ENCODE measurements around the gene CPEB3.
"Not testable (repeated sequence)": the region's sequence is repeated elsewhere in the genome, so short reads cannot be mapped to it uniquely, and the experiment has no call there.

CPEB3 gene

DNA sequence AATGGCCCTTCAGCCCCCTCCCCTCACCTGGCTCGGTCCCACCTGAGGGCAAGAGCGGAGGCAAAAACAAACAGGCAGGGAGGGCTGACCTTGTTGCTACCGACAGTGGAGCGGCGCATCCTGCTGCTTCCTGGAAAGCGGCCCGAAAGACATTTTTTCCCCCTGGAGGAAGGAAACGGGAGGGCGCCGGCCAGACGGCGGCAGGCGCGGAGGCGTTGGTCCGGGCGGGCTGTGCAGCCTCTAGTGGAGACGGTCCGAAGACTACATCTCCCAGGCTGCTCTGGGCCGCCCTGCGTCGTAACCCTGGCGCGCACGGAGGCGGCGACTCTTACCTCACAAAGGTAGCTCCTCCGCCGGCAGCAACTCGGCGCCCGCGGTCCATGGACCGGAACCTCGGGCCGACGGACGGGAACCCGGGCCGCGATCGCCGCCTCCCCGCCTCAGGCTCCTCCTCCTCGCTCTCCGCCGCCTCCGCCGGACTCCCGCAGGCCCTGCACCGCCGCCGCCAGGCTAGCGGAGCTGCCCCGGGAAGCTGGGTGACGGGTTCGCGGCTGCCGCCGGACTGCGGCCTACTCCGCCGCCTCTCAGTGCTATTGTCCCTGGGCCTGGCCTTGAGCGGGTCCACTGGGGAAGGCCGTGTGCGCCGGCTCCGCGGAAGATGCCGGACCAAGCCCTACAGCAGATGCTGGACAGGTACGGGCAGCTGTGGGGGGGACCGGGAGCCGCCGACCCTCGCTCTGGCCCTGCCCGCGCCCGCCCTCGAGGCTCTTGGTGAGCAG, at the start of gene CPEB3, which contains the start of gene MARCHF5:
Gene CPEB3, minus strand, starts transcription at position 242 of the 779 bp plus-strand sequence. CDS start 50,728 bp downstream, outside the sequence.
Gene MARCHF5, plus strand, starts transcription at position 331 of the 779 bp plus-strand sequence. Its CDS starts 328 bp downstream, at position 659.
- Histone ChIP-seq H3K4me1 (ENCODE audit: control insufficient read depth, insufficient read depth, low read length, unreplicated experiment) (peaks cover 6% of the 10 kb centered on the region), H3K27ac (ENCODE audit: low read depth, low read length) (peak within 1 kb of the TSS; percentile 48), H3K4me3 (ENCODE audit: low read depth, low read length) (peak within 1 kb of the TSS; percentile 91), H2AFZ (ENCODE audit: low read length, unreplicated experiment) (peak within 1 kb of the TSS; percentile 77), H3K27me3 (ENCODE audit: insufficient read depth, low read length) (no peaks in the 10 kb centered on the region), H3K79me2 (ENCODE audit: control insufficient read depth, insufficient read depth, low read length, unreplicated experiment) (peaks cover 60% of the 10 kb centered on the region), H3K36me3 (ENCODE audit: insufficient read depth, low read length) (peaks cover 4% of the 10 kb centered on the region; the same call in 1 of the 2 replicates)

DNA sequence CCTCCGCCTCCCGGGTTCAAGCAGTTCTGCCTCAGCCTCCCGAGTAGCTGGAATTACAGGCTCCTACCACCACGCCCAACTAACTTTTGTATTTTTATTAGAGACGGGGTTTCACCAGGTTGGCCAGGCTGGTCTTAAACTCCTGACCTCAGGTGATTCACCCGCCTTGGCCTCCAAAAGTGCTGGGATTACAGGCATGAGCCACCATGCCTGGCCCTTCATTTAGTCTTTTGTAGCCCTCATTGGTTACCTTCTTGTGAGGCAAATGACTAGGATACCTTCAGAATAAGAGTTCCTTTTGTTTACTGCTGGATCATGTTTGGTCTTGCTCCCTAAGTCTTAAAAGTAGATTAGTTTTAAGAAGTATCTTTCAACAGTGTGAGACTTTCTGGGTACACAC, 39.0 kb upstream of the CPEB3 start:
- not testable (repeated sequence) for H3K36me3 ChIP-seq (ENCODE audit: insufficient read depth, low read length); H3K27me3 ChIP-seq (ENCODE audit: insufficient read depth, low read length); H3K27ac ChIP-seq (ENCODE audit: low read depth, low read length); H3K4me3 ChIP-seq (ENCODE audit: low read depth, low read length); H2AFZ ChIP-seq (ENCODE audit: low read length, unreplicated experiment)
- peaks cover 18% of the 10 kb centered on the region for H3K4me1 ChIP-seq (ENCODE audit: control insufficient read depth, insufficient read depth, low read length, unreplicated experiment)
- peaks cover 25% of the 10 kb centered on the region for H3K79me2 ChIP-seq (ENCODE audit: control insufficient read depth, insufficient read depth, low read length, unreplicated experiment)

DNA sequence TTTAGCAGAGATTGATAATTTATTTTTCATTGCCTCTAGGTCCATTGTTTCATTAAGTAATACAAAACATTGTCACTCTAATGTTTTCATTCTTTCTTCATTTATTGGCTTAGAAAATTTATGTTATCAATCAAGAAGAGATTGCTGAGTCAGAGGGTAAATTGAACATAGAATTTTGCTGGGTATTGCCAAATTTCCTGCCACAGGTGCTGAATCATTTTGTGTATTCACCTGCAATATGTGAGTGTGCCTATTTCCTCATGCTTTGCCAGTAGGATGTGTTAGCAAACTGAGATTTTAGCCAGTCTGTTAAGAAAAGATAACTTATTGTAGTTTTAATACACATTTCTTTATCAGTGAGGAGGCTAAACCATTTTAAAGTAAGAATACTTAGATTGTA, 38.1 kb upstream of the CPEB3 start:
- no peaks in the 10 kb centered on the region for H3K36me3 ChIP-seq (ENCODE audit: insufficient read depth, low read length)
- no peak overlapping the region for H3K4me3 ChIP-seq (ENCODE audit: low read depth, low read length)
- H3K27ac ChIP-seq (ENCODE audit: low read depth, low read length), result no peak overlapping the region
- no peaks in the 10 kb centered on the region for H3K27me3 ChIP-seq (ENCODE audit: insufficient read depth, low read length)
- H2AFZ ChIP-seq (ENCODE audit: low read length, unreplicated experiment), result no peak overlapping the region
- H3K4me1 ChIP-seq (ENCODE audit: control insufficient read depth, insufficient read depth, low read length, unreplicated experiment), result peaks cover 18% of the 10 kb centered on the region
- peaks cover 21% of the 10 kb centered on the region for H3K79me2 ChIP-seq (ENCODE audit: control insufficient read depth, insufficient read depth, low read length, unreplicated experiment)

DNA sequence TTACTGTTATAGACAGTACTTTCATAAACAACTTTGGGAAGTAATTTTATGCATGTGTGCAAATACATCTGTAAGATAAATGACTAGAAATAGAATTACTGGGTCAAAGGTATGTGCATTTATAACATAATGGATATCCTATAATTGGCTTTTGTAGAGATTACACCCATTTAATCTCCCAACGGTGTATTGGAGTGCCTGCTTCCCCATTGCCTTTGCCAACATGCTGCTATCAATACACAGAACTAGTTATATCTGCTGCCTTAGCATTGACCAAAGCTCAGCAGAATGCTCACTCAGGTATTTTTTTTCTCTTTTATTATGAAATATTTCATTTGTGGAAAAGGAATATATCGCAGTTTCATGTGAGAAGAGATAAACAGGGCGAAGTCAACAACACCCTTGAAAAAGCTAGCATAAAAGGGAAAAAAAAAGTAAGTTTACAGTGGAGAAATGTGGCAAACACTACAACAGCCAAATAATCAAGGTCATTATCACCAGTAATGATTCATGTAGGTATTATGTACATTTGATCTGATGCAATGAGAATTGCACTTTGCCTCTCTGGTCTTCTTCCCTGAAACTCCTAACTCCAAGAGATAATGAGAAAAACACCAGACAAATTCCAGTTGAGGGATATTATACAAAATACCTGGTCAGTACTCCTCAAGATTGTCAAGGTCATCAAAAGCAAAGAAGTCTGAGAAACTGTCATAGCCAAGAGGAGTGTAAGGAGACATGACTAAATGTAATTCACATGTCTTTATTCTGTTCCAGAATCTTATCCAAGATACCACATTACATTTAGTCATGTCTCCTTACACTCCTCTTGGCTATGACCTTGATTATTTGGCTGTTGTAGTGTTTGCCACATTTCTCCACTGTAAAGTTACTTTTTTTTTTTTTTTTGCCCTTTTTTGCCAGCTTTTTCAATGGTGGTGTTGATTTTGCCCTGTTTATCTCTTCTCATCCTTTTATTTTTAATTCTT, 36.9 kb upstream of the CPEB3 start:
- Histone ChIP-seq H3K27me3 (ENCODE audit: insufficient read depth, low read length) (no peaks in the 10 kb centered on the region), H3K27ac (ENCODE audit: low read depth, low read length) (no peak overlapping the region), H3K36me3 (ENCODE audit: insufficient read depth, low read length) (no peaks in the 10 kb centered on the region), H3K79me2 (ENCODE audit: control insufficient read depth, insufficient read depth, low read length, unreplicated experiment) (peaks cover 25% of the 10 kb centered on the region), H2AFZ (ENCODE audit: low read length, unreplicated experiment) (no peak overlapping the region), H3K4me1 (ENCODE audit: control insufficient read depth, insufficient read depth, low read length, unreplicated experiment) (peaks cover 18% of the 10 kb centered on the region), H3K4me3 (ENCODE audit: low read depth, low read length) (no peak overlapping the region)

DNA sequence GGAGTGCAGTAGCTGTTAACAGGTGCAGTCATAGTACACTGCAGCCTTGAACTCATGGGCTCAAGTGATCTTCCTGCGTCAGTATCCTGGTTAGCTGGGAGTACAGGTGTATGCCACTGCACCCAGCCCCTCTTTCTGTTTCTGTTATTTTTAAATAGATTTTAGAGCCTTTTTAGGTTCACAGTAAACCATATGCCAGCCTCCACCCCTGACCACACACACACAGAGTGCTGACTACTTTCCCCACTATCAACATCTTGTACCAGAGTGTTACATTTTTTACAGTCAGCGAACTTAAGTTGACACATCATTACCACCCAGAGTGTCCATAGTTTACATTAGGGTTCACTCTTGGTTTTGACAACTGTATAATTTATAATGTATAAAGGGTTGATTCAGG, 32.2 kb upstream of the CPEB3 start:
- H3K27me3 ChIP-seq (ENCODE audit: insufficient read depth, low read length), result no peaks in the 10 kb centered on the region
- no peak overlapping the region for H3K27ac ChIP-seq (ENCODE audit: low read depth, low read length)
- H3K79me2 ChIP-seq (ENCODE audit: control insufficient read depth, insufficient read depth, low read length, unreplicated experiment), result peaks cover 20% of the 10 kb centered on the region
- no peak overlapping the region for H3K4me3 ChIP-seq (ENCODE audit: low read depth, low read length)
- 0 out of 2 replicates have a peak, but pooled peaks cover 11% of the 10 kb centered on the region for H3K36me3 ChIP-seq (ENCODE audit: insufficient read depth, low read length)
- no peak overlapping the region for H2AFZ ChIP-seq (ENCODE audit: low read length, unreplicated experiment)
- peaks cover 8% of the 10 kb centered on the region for H3K4me1 ChIP-seq (ENCODE audit: control insufficient read depth, insufficient read depth, low read length, unreplicated experiment)

DNA sequence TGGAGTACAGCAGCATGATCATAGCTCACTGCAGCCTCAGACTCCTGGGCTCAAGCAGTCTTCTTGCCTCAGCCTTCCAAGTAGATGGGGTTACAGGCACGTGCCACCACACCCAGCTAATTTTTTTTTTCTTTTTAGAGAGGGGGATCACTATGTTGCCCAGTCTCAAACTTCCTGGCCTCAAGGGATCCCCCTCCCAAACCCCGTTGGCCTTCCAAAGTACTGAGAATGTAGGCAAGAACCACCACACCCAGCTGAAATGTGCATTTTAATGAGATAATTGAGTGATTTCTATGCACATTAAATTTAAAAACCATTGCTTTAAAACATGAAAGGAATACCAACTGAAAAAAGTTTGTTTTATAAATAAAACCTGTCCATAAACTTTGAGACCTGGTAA, 25.7 kb upstream of the CPEB3 start:
- H3K36me3 ChIP-seq (ENCODE audit: insufficient read depth, low read length), result peaks cover 19% of the 10 kb centered on the region; the same call in 1 of the 2 replicates

DNA sequence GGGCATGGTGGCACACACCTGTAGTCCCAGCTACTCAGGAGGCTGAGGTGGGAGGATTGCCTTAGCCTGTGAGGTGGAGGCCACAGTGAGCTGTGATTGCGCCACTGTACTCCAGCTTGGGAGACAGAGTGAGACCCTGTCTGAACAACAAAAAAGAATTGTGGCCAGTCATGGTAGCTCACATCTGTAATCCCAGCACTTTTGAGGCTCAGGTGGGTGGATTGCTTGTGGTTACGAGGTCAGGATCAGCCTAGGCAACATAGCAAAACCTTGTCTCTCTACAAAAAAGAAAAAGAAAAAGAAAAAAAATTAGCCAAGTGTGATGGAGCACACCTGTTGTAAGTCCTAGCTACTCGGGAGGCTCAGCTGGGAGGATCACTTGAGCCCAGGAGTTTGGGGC, 22.9 kb upstream of the CPEB3 start:
- no peak overlapping the region for H3K4me3 ChIP-seq (ENCODE audit: low read depth, low read length)
- H3K27ac ChIP-seq (ENCODE audit: low read depth, low read length), result no peak overlapping the region
- H3K36me3 ChIP-seq (ENCODE audit: insufficient read depth, low read length), result peaks cover 11% of the 10 kb centered on the region; the same call in 1 of the 2 replicates
- H3K79me2 ChIP-seq (ENCODE audit: control insufficient read depth, insufficient read depth, low read length, unreplicated experiment), result peaks cover 21% of the 10 kb centered on the region
- H3K27me3 ChIP-seq (ENCODE audit: insufficient read depth, low read length), result no peaks in the 10 kb centered on the region
- H2AFZ ChIP-seq (ENCODE audit: low read length, unreplicated experiment), result no peak overlapping the region
- no peaks in the 10 kb centered on the region for H3K4me1 ChIP-seq (ENCODE audit: control insufficient read depth, insufficient read depth, low read length, unreplicated experiment)

More for the DNA sequence above, 25.7 kb upstream of the CPEB3 start:
- no peaks in the 10 kb centered on the region for H3K27me3 ChIP-seq (ENCODE audit: insufficient read depth, low read length)
- H3K79me2 ChIP-seq (ENCODE audit: control insufficient read depth, insufficient read depth, low read length, unreplicated experiment), result peaks cover 12% of the 10 kb centered on the region
- H3K4me3 ChIP-seq (ENCODE audit: low read depth, low read length), result no peak overlapping the region
- no peak overlapping the region for H3K27ac ChIP-seq (ENCODE audit: low read depth, low read length)
- no peaks in the 10 kb centered on the region for H3K4me1 ChIP-seq (ENCODE audit: control insufficient read depth, insufficient read depth, low read length, unreplicated experiment)
- no peak overlapping the region for H2AFZ ChIP-seq (ENCODE audit: low read length, unreplicated experiment)

DNA sequence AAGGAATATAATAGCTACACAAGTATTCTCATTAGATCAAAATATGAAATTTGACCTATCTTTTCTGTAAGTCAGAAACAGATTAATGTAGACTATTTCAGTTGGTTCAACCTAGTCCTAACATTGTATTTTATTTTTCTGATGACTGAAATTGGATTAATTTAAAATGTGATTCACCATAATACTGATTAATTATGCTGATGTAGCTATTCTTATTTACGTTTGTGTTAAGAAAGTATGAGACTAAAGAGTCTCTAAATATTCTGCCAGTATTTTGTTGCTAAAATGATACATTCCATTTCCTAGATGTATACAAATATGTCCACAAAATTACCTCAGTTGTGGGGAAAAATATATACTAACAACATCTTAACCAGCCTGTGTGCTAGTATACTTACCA, 18.4 kb upstream of the CPEB3 start:
- Histone ChIP-seq H3K27me3 (ENCODE audit: insufficient read depth, low read length) (no peaks in the 10 kb centered on the region), H2AFZ (ENCODE audit: low read length, unreplicated experiment) (no peak overlapping the region), H3K79me2 (ENCODE audit: control insufficient read depth, insufficient read depth, low read length, unreplicated experiment) (peaks cover 52% of the 10 kb centered on the region), H3K4me1 (ENCODE audit: control insufficient read depth, insufficient read depth, low read length, unreplicated experiment) (no peaks in the 10 kb centered on the region), H3K4me3 (ENCODE audit: low read depth, low read length) (no peak overlapping the region), H3K36me3 (ENCODE audit: insufficient read depth, low read length) (peaks cover 8% of the 10 kb centered on the region; the same call in 1 of the 2 replicates), H3K27ac (ENCODE audit: low read depth, low read length) (no peak overlapping the region)

DNA sequence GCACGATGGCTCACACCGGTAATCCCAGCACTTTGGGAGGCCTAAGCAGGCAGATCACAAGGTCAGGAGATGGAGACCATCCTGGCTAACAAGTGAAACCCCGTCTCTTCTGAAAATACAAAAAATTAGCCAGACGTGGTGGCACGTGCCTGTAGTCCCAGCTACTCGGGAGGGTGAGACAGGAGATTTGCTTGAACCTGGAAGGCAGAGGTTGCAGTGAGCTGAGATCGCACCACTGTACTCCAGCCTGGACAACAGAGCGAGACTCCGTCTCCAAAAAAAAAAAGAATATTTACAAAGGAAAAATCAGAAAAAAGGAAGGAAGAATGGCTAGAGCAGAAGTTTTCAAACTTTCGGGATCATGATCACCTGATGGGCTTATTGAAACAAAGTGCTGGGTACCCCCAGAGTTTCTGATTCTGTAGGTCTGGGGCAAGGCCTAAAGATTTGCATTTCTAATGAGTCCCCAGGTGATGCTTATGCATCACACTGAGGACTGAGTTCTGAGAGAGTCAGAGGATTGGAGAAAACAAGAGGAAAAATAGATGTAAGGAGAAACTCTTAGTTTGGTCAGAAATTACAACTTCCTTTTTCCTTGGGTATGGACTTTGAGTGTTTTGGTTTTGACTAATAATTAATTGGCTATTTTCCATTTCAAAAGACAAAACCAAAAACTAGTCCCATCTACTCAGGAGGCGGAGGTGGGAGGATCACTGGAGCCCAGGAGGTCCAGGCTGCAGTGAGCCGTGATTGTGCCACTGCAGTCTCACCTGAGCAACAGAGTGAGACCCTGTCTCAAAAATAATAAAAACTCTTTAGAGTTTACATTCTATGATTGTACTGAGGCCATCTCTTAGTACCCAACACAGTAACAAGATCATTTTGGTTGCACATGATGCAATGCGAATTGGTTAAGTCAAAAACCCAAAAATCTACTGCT, 14.5 kb upstream of the CPEB3 start:
- H3K36me3 ChIP-seq (ENCODE audit: insufficient read depth, low read length), result no peaks in the 10 kb centered on the region

DNA sequence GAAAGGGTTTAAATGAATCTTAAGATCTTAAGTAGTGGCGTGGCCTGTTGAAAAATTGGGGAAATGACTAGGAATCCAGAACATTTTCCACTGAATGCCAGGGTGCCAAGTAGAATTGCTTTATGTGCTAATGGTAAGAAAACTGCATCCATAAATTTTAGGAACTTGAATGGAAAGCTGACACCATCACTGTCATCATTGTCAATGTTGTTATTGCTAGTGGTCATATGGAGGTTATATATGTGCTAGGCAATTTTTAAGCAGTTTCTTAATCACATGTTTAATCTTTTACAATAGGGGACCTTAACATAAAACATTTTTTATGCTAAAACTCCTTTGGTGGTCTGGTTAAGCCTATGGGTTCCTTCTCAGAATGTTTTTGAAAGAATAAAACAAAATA, 13.2 kb upstream of the CPEB3 start:
- Histone ChIP-seq H2AFZ (ENCODE audit: low read length, unreplicated experiment) (no peak overlapping the region), H3K27me3 (ENCODE audit: insufficient read depth, low read length) (no peaks in the 10 kb centered on the region), H3K79me2 (ENCODE audit: control insufficient read depth, insufficient read depth, low read length, unreplicated experiment) (peaks cover 77% of the 10 kb centered on the region), H3K27ac (ENCODE audit: low read depth, low read length) (no peak overlapping the region), H3K36me3 (ENCODE audit: insufficient read depth, low read length) (no peaks in the 10 kb centered on the region), H3K4me1 (ENCODE audit: control insufficient read depth, insufficient read depth, low read length, unreplicated experiment) (no peaks in the 10 kb centered on the region), H3K4me3 (ENCODE audit: low read depth, low read length) (no peak overlapping the region)

More for the DNA sequence above, 14.5 kb upstream of the CPEB3 start:
- Histone ChIP-seq H2AFZ (ENCODE audit: low read length, unreplicated experiment) (no peak overlapping the region), H3K27me3 (ENCODE audit: insufficient read depth, low read length) (no peaks in the 10 kb centered on the region), H3K4me1 (ENCODE audit: control insufficient read depth, insufficient read depth, low read length, unreplicated experiment) (no peaks in the 10 kb centered on the region), H3K4me3 (ENCODE audit: low read depth, low read length) (no peak overlapping the region), H3K79me2 (ENCODE audit: control insufficient read depth, insufficient read depth, low read length, unreplicated experiment) (peaks cover 76% of the 10 kb centered on the region), H3K27ac (ENCODE audit: low read depth, low read length) (no peak overlapping the region)

Data from ACC112 (cell line).